ENCODE results near the gene SPRY2. TPM values are rescaled to one million over a fixed set of nuclear protein-coding genes. Genes with fewer than 3 reads are reported as not detected.

The SPRY2 gene
- total and polyA plus RNA-seq, 2 experiments from 2014 or later, result 11.8 to 22.3 TPM

DNA sequence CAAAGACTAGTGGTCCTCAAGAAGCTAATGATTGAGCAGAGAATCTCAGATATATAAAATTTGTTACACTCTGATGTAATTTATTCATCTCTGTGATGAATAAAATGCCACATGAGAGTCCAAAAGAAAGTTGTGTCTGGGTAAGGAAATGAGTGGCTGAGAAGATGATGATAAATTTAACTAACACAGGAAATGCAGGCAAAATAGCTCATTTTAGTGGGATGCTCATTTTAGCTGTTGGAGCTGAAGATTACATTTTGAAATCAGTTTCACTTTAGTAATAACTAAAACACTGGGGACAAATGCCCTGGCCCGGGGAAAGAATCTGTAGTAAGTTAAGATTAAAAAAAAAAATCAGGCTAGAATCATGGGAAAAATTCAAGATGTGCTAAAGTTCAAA is 35.2 kb downstream of the SPRY2 start:
- Histone ChIP-seq H3K79me2 (ENCODE audit: insufficient read depth) (no peaks in the 10 kb centered on the region), H3K9me3 (ENCODE audit: low read depth) (no peaks in the 10 kb centered on the region), H3K36me3 (ENCODE audit: low read depth) (no peaks in the 10 kb centered on the region), H3F3A (ENCODE audit: insufficient read depth) (no peaks in the 10 kb centered on the region), H3K27me3 (replicated peaks; ENCODE audit: insufficient read depth) (no peaks in the 10 kb centered on the region), H3K9ac (no peak overlapping the region), H3K4me3 (peak overlapping the region; percentile 33; the same call in 1 of the 2 replicates), H3K4me2 (ENCODE audit: unreplicated experiment) (peak overlapping the region; percentile 65), H3K4me1 (ENCODE audit: insufficient read depth) (0 out of 2 replicates have a peak, but pooled peaks cover 4% of the 10 kb centered on the region), H4K20me1 (ENCODE audit: insufficient read depth) (no peaks in the 10 kb centered on the region), H3K27ac (no peak overlapping the region), H2AFZ (peak overlapping the region; percentile 66), H3K9me2 (ENCODE audit: insufficient read depth) (peaks cover 4% of the 10 kb centered on the region; the same call in 1 of the 2 replicates)
- TF ChIP-seq EZH2phosphoT487 (IDR thresholded peaks at IDR 0.05; ENCODE audit: insufficient read depth, low read depth) (no peak), EZH2 (IDR thresholded peaks at IDR 0.05; ENCODE audit: insufficient read depth, poor library complexity, severe bottlenecking) (no peak)
- peak; percentile 4 for DNase-seq
- in situ Hi-C loops (cut with MboI), result no loop called here
- 40 to 47% methylated on average over 1 of the region's 1 CpG for WGBS, 2 experiments (ENCODE audit: low coverage in 1 of 2, low lambda C conversion rate in 2 of 2, missing lambda C conversion rate in 2 of 2)

DNA sequence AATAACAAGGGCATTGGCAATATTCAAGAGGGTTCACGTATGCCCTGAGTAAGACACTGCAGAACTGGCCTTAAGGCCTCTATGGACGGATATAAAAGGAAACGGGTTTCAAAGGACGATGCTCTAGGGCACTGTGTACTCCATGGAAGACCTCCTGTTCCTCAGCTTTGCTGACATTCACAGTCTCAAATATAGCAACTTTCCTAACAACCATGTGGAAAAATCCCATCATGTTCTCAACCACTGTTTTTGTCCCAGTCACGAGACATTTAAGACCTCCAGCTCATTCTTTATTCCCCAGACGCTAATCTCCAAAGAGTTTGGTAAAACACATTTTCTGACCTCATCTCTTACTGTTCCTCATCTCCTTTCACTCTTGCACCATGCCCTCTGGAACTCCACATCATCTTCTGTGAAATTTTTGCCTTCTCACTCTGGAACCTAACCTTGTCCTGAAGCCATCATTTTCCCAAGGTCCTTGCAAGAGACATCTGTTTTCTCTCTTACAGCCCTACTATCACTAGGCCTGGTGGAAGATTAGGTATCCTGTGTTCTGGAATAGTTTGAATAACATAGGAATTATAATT is 37.6 kb downstream of the SPRY2 start:
- no peak overlapping the region for H2AFZ ChIP-seq
- no peaks in the 10 kb centered on the region for H3K36me3 ChIP-seq (ENCODE audit: low read depth)
- WGBS, 2 experiments (ENCODE audit: low coverage in 1 of 2, low lambda C conversion rate in 2 of 2, missing lambda C conversion rate in 2 of 2), result 93 to 95% methylated on average over 6 of the region's 6 CpGs
- in situ Hi-C loops (cut with MboI), result no loop called here
- H3K27me3 ChIP-seq (replicated peaks; ENCODE audit: insufficient read depth), result no peaks in the 10 kb centered on the region
- no peak for DNase-seq
- TF ChIP-seq EZH2 (IDR thresholded peaks at IDR 0.05; ENCODE audit: insufficient read depth, poor library complexity, severe bottlenecking) (no peak), EZH2phosphoT487 (IDR thresholded peaks at IDR 0.05; ENCODE audit: insufficient read depth, low read depth) (no peak)
- 0 out of 2 replicates have a peak, but pooled peaks cover 4% of the 10 kb centered on the region for H3K4me1 ChIP-seq (ENCODE audit: insufficient read depth)
- no peak overlapping the region for H3K4me3 ChIP-seq
- H3K27ac ChIP-seq, result no peak overlapping the region
- H3K9me2 ChIP-seq (ENCODE audit: insufficient read depth), result peaks cover 4% of the 10 kb centered on the region; the same call in 1 of the 2 replicates
- no peaks in the 10 kb centered on the region for H3K79me2 ChIP-seq (ENCODE audit: insufficient read depth)
- no peaks in the 10 kb centered on the region for H4K20me1 ChIP-seq (ENCODE audit: insufficient read depth)
- no peaks in the 10 kb centered on the region for H3F3A ChIP-seq (ENCODE audit: insufficient read depth)
- no peak overlapping the region for H3K9ac ChIP-seq
- no peaks in the 10 kb centered on the region for H3K9me3 ChIP-seq (ENCODE audit: low read depth)
- H3K4me2 ChIP-seq (ENCODE audit: unreplicated experiment), result no peak overlapping the region

DNA sequence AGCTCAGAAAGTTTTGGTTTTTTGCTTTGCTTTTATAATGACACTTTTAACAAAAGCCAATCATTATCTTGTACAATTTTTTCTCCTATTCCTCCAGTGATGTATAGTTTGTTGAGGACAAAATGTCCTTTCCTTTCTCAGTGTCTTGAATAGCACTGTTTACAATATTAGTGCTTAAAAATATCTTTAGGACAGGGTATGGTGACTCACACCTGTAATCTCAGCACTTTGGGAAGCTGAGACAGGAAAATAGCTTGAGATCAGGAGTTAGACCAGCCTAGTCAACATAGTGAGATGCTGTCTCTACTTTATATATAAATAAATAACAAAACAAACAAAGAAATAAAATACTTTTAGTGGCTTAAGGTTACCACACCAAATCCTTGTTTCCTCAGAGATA is 41.9 kb downstream of the SPRY2 start:
- no peak overlapping the region for H3K27ac ChIP-seq
- no peak for DNase-seq

DNA sequence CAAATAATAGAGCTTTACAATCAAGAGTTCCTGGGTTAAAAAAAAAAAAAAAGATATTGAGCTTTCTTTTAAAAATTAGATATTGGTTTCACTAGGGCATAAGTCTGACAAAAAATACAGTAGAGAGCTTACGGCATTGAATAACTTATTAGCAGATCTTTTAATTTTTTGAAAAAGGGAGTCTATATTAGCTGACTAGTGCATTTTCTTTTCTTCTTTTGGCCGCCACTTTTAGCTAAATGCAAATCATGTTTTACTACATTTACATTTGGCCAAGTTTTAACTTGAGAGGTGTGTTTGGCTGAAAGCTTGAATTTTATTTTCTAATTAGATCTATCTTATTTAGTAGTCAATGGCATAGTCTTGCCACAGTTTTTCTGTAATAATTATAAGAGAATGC is 43.4 kb downstream of the SPRY2 start:
- H3K36me3 ChIP-seq (ENCODE audit: low read depth), result no peaks in the 10 kb centered on the region
- no peaks in the 10 kb centered on the region for H3K9me2 ChIP-seq (ENCODE audit: insufficient read depth)
- H3K27ac ChIP-seq, result no peak overlapping the region
- no peaks in the 10 kb centered on the region for H3F3A ChIP-seq (ENCODE audit: insufficient read depth)
- no peak overlapping the region for H3K4me3 ChIP-seq
- no peak overlapping the region for H3K9ac ChIP-seq
- no peaks in the 10 kb centered on the region for H3K27me3 ChIP-seq (replicated peaks; ENCODE audit: insufficient read depth)
- no peak overlapping the region for H2AFZ ChIP-seq
- H3K79me2 ChIP-seq (ENCODE audit: insufficient read depth), result no peaks in the 10 kb centered on the region
- no peaks in the 10 kb centered on the region for H3K4me1 ChIP-seq (ENCODE audit: insufficient read depth)
- no peak for DNase-seq
- no peaks in the 10 kb centered on the region for H4K20me1 ChIP-seq (ENCODE audit: insufficient read depth)
- in situ Hi-C loops (cut with MboI), result no loop called here
- H3K9me3 ChIP-seq (ENCODE audit: low read depth), result no peaks in the 10 kb centered on the region
- TF ChIP-seq EZH2 (IDR thresholded peaks at IDR 0.05; ENCODE audit: insufficient read depth, poor library complexity, severe bottlenecking) (no peak), EZH2phosphoT487 (IDR thresholded peaks at IDR 0.05; ENCODE audit: insufficient read depth, low read depth) (no peak)
- H3K4me2 ChIP-seq (ENCODE audit: unreplicated experiment), result no peak overlapping the region
- 71 to 72% methylated on average over 2 of the region's 2 CpGs for WGBS, 2 experiments (ENCODE audit: low coverage in 1 of 2, low lambda C conversion rate in 2 of 2, missing lambda C conversion rate in 2 of 2)

More for the DNA sequence above, 41.9 kb downstream of the SPRY2 start:
- no peak overlapping the region for H2AFZ ChIP-seq
- no peaks in the 10 kb centered on the region for H3F3A ChIP-seq (ENCODE audit: insufficient read depth)
- no peaks in the 10 kb centered on the region for H3K27me3 ChIP-seq (replicated peaks; ENCODE audit: insufficient read depth)
- H3K9me2 ChIP-seq (ENCODE audit: insufficient read depth), result no peaks in the 10 kb centered on the region
- no peak overlapping the region for H3K9ac ChIP-seq
- no peak overlapping the region for H3K4me2 ChIP-seq (ENCODE audit: unreplicated experiment)
- in situ Hi-C loops (cut with MboI), result no loop called here
- H3K4me3 ChIP-seq, result no peak overlapping the region
- H3K4me1 ChIP-seq (ENCODE audit: insufficient read depth), result no peaks in the 10 kb centered on the region
- H3K36me3 ChIP-seq (ENCODE audit: low read depth), result no peaks in the 10 kb centered on the region
- no peaks in the 10 kb centered on the region for H3K9me3 ChIP-seq (ENCODE audit: low read depth)
- no peaks in the 10 kb centered on the region for H4K20me1 ChIP-seq (ENCODE audit: insufficient read depth)
- TF ChIP-seq EZH2 (IDR thresholded peaks at IDR 0.05; ENCODE audit: insufficient read depth, poor library complexity, severe bottlenecking) (no peak), EZH2phosphoT487 (IDR thresholded peaks at IDR 0.05; ENCODE audit: insufficient read depth, low read depth) (no peak)
- H3K79me2 ChIP-seq (ENCODE audit: insufficient read depth), result no peaks in the 10 kb centered on the region

DNA sequence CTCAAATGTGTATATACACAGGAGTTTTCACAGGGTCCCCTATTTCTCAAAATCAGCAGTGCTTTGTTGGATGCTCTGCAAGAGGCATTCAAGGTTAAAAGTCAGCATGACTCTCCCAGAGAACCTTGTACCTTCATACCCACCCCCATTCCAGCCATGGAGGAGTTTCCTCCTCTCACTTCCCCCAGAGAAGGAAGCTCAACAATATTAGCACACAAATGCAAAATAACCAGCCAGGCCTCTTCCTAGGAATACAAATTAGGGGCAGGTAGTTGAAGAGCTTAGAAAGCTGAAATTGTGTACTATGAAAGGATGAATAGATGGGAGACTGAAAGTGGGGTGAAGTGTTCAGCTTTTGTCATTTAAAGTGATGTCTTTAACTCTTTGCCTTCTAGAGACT is 43.8 kb downstream of the SPRY2 start:
- H3K4me3 ChIP-seq, result no peak overlapping the region
- no peak overlapping the region for H3K9ac ChIP-seq
- TF ChIP-seq EZH2 (IDR thresholded peaks at IDR 0.05; ENCODE audit: insufficient read depth, poor library complexity, severe bottlenecking), result no peak
- TF ChIP-seq EZH2phosphoT487 (IDR thresholded peaks at IDR 0.05; ENCODE audit: insufficient read depth, low read depth), result no peak
- no peaks in the 10 kb centered on the region for H3K9me3 ChIP-seq (ENCODE audit: low read depth)
- DNase-seq, result no peak
- no peaks in the 10 kb centered on the region for H4K20me1 ChIP-seq (ENCODE audit: insufficient read depth)
- no peak overlapping the region for H3K4me2 ChIP-seq (ENCODE audit: unreplicated experiment)
- H3F3A ChIP-seq (ENCODE audit: insufficient read depth), result no peaks in the 10 kb centered on the region
- no peaks in the 10 kb centered on the region for H3K27me3 ChIP-seq (replicated peaks; ENCODE audit: insufficient read depth)
- H3K36me3 ChIP-seq (ENCODE audit: low read depth), result no peaks in the 10 kb centered on the region
- H3K79me2 ChIP-seq (ENCODE audit: insufficient read depth), result no peaks in the 10 kb centered on the region
- no peaks in the 10 kb centered on the region for H3K9me2 ChIP-seq (ENCODE audit: insufficient read depth)
- no peak overlapping the region for H2AFZ ChIP-seq
- no peaks in the 10 kb centered on the region for H3K4me1 ChIP-seq (ENCODE audit: insufficient read depth)
- no peak overlapping the region for H3K27ac ChIP-seq
- in situ Hi-C loops (cut with MboI), result no loop called here
